Parathyroid adenoma (tissue), 2 donors: ENCODE data around the gene ZNF808.
"Not testable (repeated sequence)": the region's sequence is repeated elsewhere in the genome, so short reads cannot be mapped to it uniquely, and the experiment has no call there.

Source experiments
- H2AFZ ChIP-seq: fragments of 300-600 bp; sonication (generic); one replicate; pipeline ENCODE4 v1.7.0; 2017; ENCODE audit warnings: antibody characterized with exemption, mild to moderate bottlenecking
- H3K27ac ChIP-seq: fragments of 300-600 bp; sonication (generic); one replicate; pipeline ENCODE4 v1.7.0; 2017
- H3K27me3 ChIP-seq: fragments of 300-600 bp; sonication (generic); one replicate; pipeline ENCODE4 v1.7.0; 2017; ENCODE audit warnings: low read length; ENCODE audit not compliant: control insufficient read depth, insufficient read depth
- H3K36me3 ChIP-seq: fragments of 300-600 bp; sonication (generic); one replicate; pipeline ENCODE4 v1.7.0; 2017; ENCODE audit warnings: low read length; ENCODE audit not compliant: control insufficient read depth, insufficient read depth
- H3K4me1 ChIP-seq: fragments of 300-600 bp; sonication (generic); one replicate; pipeline ENCODE4 v1.7.0; 2017; ENCODE audit warnings: control low read depth
- H3K4me2 ChIP-seq: fragments of 300-600 bp; sonication (generic); one replicate; pipeline ENCODE4 v1.7.0; 2017; ENCODE audit warnings: low read length
- H3K4me3 ChIP-seq: fragments of 300-600 bp; sonication (generic); one replicate; pipeline ENCODE4 v1.7.0; 2017; ENCODE audit warnings: low read depth, low read length
- H3K79me2 ChIP-seq: fragments of 300-600 bp; sonication (generic); one replicate; pipeline ENCODE4 v1.7.0; 2017; ENCODE audit warnings: control low read depth
- H3K9ac ChIP-seq: fragments of 300-600 bp; sonication (generic); one replicate; pipeline ENCODE4 v1.7.0; 2017; ENCODE audit warnings: mild to moderate bottlenecking
- H3K9me3 ChIP-seq: fragments of 300-600 bp; sonication (generic); one replicate; pipeline ENCODE4 v1.7.0; 2017; ENCODE audit warnings: low read length; ENCODE audit not compliant: control insufficient read depth
- CTCF ChIP-seq: fragments of 300-600 bp; sonication (generic); IDR thresholded peaks from one replicate; pipeline ENCODE4 v1.7.0; 2017; ENCODE audit warnings: antibody characterized with exemption, mild to moderate bottlenecking
- donor health status: primary hyperparathyroidism.

Gene ZNF808

DNA sequence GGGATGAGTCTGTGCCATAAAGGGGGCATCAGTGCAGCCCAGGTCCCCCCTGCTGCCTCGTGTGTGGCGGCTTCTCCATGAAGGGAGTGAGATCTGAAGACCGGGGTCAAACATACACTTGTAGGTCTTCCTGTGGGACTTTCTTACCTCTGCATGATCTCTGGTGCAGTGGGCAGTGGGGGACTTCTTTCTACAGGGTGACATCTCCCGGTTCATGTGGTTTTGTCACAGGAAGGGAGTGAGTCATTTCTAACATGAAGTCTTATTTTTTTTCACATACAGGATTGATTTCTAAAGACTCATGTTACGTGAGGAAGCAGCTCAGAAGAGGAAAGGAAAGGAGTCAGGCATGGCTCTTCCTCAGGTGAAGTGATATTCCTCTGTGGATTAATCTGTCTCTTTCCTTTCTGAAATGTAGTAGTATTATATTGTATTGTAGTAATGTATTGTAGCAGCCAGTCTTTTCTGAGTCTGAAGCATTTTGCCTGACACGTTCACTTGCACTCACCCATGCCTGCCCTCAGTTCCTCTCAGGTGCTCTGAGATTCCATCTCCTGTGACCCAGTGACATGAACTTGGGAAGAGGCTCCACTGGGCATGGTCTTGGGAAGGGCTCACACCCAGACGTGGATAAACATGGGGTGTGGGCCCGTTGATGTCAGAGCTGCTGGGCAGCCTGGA, 15.7 kb downstream of the ZNF808 start:
- Histone ChIP-seq H3K27me3 (no peaks in the 10 kb centered on the region), H3K79me2 (peaks cover 10% of the 10 kb centered on the region), H2AFZ (no peak overlapping the region), H3K9ac (no peak overlapping the region), H3K36me3 (no peaks in the 10 kb centered on the region), H3K4me3 (no peak overlapping the region), H3K27ac (no peak overlapping the region), H3K9me3 (no peaks in the 10 kb centered on the region), H3K4me2 (no peak overlapping the region), H3K4me1 (no peaks in the 10 kb centered on the region)
- TF ChIP-seq CTCF, result no peak

- Histone ChIP-seq H3K4me1 (no peaks in the 10 kb centered on the region), H3K79me2 (peaks cover 8% of the 10 kb centered on the region), H3K27ac (no peak overlapping the region), H3K27me3 (no peaks in the 10 kb centered on the region), H3K4me2 (no peak overlapping the region), H3K4me3 (no peak overlapping the region), H3K36me3 (peaks cover 15% of the 10 kb centered on the region), H3K9ac (no peak overlapping the region), H3K9me3 (peaks cover 4% of the 10 kb centered on the region), H2AFZ (no peak overlapping the region)
- no peak for TF ChIP-seq CTCF
Measured at GRCh38 chr19:52554216-52554971, 26.9 kb downstream of the ZNF808 start.

- no peak overlapping the region for H3K4me3 ChIP-seq
- peaks cover 15% of the 10 kb centered on the region for H3K36me3 ChIP-seq
- H3K9me3 ChIP-seq, result peaks cover 4% of the 10 kb centered on the region
Measured at GRCh38 chr19:52557231-52557995, 29.9 kb downstream of the ZNF808 start.

GRCh38 chr19:52558732-52559445, 31.4 kb downstream of the ZNF808 start:
- not testable (repeated sequence) for H3K9me3 ChIP-seq, H3K9ac ChIP-seq, H3K36me3 ChIP-seq, H3K27ac ChIP-seq, H3K79me2 ChIP-seq, H3K27me3 ChIP-seq, H3K4me2 ChIP-seq, H3K4me3 ChIP-seq, H2AFZ ChIP-seq, H3K4me1 ChIP-seq

More at GRCh38 chr19:52557231-52557995, 29.9 kb downstream of the ZNF808 start:
- no peaks in the 10 kb centered on the region for H3K4me1 ChIP-seq
- H3K9ac ChIP-seq, result no peak overlapping the region
- peaks cover 8% of the 10 kb centered on the region for H3K79me2 ChIP-seq
- H2AFZ ChIP-seq, result no peak overlapping the region
- no peak overlapping the region for H3K27ac ChIP-seq
- TF ChIP-seq CTCF, result no peak
- no peak overlapping the region for H3K4me2 ChIP-seq
- no peaks in the 10 kb centered on the region for H3K27me3 ChIP-seq

GRCh38 chr19:52561611-52562010, 34.1 kb downstream of the ZNF808 start:
- not testable (repeated sequence) for H3K4me1 ChIP-seq, H3K9me3 ChIP-seq, H3K9ac ChIP-seq, H3K4me3 ChIP-seq, H3K27ac ChIP-seq, H3K79me2 ChIP-seq, H3K4me2 ChIP-seq, H2AFZ ChIP-seq, H3K36me3 ChIP-seq, H3K27me3 ChIP-seq
